ENCODE results near the gene FAM210A. TPM values are rescaled to one million over a fixed set of nuclear protein-coding genes. Genes with fewer than 3 reads are reported as not detected.

FAM210A gene
- polyA plus RNA-seq, 1 donor (not counting 4 experiments of a cell fraction or from before 2014, with no cell fraction given) = 31.7 TPM

DNA sequence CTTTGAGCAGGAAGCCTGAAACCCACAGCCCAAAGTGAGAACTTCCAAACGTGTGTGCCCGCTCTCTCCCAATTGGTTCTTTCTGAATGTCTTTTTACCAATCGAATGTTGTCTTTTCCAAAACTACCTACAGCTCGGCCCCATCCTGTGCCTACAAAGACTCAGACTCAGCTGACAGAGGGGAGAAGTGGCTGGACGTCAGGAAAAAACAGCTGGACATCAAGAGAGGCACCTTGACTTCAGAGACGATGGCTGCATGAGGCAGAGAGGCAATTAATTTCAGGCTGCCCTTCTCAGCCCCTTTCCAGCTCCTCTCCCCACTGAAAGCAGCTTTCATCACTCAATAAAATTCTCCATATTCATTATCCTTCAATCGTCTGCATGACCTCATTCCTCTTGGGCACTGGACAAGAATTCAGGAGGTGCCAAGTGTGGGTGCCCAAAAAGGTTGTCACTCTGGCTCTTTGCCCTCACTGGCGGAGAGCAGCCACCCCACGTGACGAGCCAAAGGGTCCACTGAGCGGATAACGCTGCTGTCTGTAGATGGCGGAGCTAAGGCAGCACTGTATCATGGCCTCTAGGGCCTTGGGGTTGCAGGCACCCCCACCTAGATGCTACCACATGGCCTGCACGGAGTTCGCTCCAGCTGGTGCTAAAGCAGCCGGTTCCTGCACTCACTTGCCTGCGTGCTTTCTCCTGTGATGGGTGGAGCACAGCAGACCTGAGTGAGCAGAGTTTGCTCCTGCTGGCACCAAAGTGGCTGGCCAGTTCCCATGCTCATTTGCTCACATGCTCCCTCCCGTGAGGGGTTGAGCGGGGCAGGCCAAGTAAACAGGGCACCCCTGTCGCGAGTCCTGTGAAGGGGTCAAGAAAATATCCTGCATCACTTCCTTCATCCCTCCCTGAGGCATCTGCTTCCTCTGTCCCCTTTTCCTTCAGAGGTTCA lies 37.9 kb downstream of the FAM210A start:
- H3K4me2 ChIP-seq (ENCODE audit: control insufficient read depth, extremely low read depth, insufficient read depth, low read depth, low read length) = no peak overlapping the region
- TF ChIP-seq EZH2 (IDR thresholded peaks at IDR 0.05; ENCODE audit: low read length) = no peak
- TF ChIP-seq, protein P1, sequence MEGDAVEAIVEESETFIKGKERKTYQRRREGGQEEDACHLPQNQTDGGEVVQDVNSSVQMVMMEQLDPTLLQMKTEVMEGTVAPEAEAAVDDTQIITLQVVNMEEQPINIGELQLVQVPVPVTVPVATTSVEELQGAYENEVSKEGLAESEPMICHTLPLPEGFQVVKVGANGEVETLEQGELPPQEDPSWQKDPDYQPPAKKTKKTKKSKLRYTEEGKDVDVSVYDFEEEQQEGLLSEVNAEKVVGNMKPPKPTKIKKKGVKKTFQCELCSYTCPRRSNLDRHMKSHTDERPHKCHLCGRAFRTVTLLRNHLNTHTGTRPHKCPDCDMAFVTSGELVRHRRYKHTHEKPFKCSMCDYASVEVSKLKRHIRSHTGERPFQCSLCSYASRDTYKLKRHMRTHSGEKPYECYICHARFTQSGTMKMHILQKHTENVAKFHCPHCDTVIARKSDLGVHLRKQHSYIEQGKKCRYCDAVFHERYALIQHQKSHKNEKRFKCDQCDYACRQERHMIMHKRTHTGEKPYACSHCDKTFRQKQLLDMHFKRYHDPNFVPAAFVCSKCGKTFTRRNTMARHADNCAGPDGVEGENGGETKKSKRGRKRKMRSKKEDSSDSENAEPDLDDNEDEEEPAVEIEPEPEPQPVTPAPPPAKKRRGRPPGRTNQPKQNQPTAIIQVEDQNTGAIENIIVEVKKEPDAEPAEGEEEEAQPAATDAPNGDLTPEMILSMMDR (optimal IDR thresholded peaks at IDR 0.05 in 1 of 3, IDR thresholded peaks at IDR 0.05 in 1 of 3, conservative IDR thresholded peaks at IDR 0.05 in 1 of 3; ENCODE audit: extremely low read depth in 1 of 3, insufficient read depth in 2 of 3, low read length in 3 of 3) = no peak
- FAIRE-seq = no peak
- dilution Hi-C loops (cut with MboI; ENCODE audit: extremely low pct_ligation_motif_present, low sequenced_read_pairs) = no loop called here
- peaks cover 71% of the 10 kb centered on the region for H3K79me2 ChIP-seq (ENCODE audit: control insufficient read depth, insufficient read depth, low read length)
- no peak overlapping the region for H3K27ac ChIP-seq (ENCODE audit: control insufficient read depth, insufficient read depth, low read length)
- no peak overlapping the region for H2AFZ ChIP-seq (ENCODE audit: control insufficient read depth, low read length)
- no peak overlapping the region for H3K9ac ChIP-seq (ENCODE audit: control insufficient read depth, extremely low read depth, insufficient read depth, low read length)
- no peaks in the 10 kb centered on the region for H3K27me3 ChIP-seq (ENCODE audit: control insufficient read depth, extremely low read depth, insufficient read depth, low read length)
- no peaks in the 10 kb centered on the region for H3K9me1 ChIP-seq (ENCODE audit: control insufficient read depth, extremely low read depth, insufficient read depth, low read length)
- H3K4me1 ChIP-seq (ENCODE audit: control insufficient read depth, extremely low read depth, insufficient read depth, low read length) = no peaks in the 10 kb centered on the region
- no peak for DNase-seq (ENCODE audit: low read depth, low spot score)
- H3K9me3 ChIP-seq (ENCODE audit: control insufficient read depth, low read depth, low read length) = no peaks in the 10 kb centered on the region
- no peak overlapping the region for H3K4me3 ChIP-seq (ENCODE audit: control insufficient read depth in 2 of 3, extremely low read depth in 1 of 3, insufficient read depth in 2 of 3, low read depth in 1 of 3, low read length in 3 of 3)
- H3K36me3 ChIP-seq (ENCODE audit: control insufficient read depth in 2 of 2, extremely low read depth in 1 of 2, insufficient read depth in 2 of 2, low read length in 2 of 2) = peaks cover 0 to 5% of the 10 kb centered on the region in 2 experiments
- no peaks in the 10 kb centered on the region for H4K20me1 ChIP-seq (ENCODE audit: control insufficient read depth, extremely low read depth, insufficient read depth, low read length)

DNA sequence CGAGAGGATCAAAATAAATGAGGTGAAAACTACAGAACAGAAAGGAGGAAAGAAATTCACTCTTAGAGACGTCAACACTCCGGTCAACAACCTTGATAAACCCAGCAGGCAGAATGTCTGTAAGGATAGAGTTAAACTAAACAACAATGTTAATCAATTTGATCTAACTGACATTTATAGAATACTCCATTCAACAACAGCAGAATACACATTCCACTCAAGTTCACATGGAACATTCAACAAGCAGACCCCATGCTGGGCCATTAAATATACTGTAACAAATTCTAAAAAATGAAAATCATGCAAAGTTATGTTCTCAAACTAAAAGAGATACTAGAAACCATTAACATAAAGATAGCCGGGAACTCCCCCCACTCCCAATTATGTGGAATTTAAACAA lies 41.8 kb downstream of the FAM210A start:
- Histone ChIP-seq H4K20me1 (ENCODE audit: control insufficient read depth, extremely low read depth, insufficient read depth, low read length) (no peaks in the 10 kb centered on the region), H3K4me3 (ENCODE audit: control insufficient read depth in 2 of 3, extremely low read depth in 1 of 3, insufficient read depth in 2 of 3, low read depth in 1 of 3, low read length in 3 of 3) (no peak overlapping the region), H3K79me2 (ENCODE audit: control insufficient read depth, insufficient read depth, low read length) (peaks cover 80% of the 10 kb centered on the region), H3K36me3 (ENCODE audit: control insufficient read depth in 2 of 2, extremely low read depth in 1 of 2, insufficient read depth in 2 of 2, low read length in 2 of 2) (peaks cover 3 to 17% of the 10 kb centered on the region in 2 experiments), H3K9ac (ENCODE audit: control insufficient read depth, extremely low read depth, insufficient read depth, low read length) (no peak overlapping the region), H3K9me3 (ENCODE audit: control insufficient read depth, low read depth, low read length) (no peaks in the 10 kb centered on the region), H2AFZ (ENCODE audit: control insufficient read depth, low read length) (no peak overlapping the region), H3K9me1 (ENCODE audit: control insufficient read depth, extremely low read depth, insufficient read depth, low read length) (no peaks in the 10 kb centered on the region), H3K4me1 (ENCODE audit: control insufficient read depth, extremely low read depth, insufficient read depth, low read length) (no peaks in the 10 kb centered on the region), H3K27me3 (ENCODE audit: control insufficient read depth, extremely low read depth, insufficient read depth, low read length) (no peaks in the 10 kb centered on the region), H3K4me2 (ENCODE audit: control insufficient read depth, extremely low read depth, insufficient read depth, low read depth, low read length) (no peak overlapping the region), H3K27ac (ENCODE audit: control insufficient read depth, insufficient read depth, low read length) (no peak overlapping the region)
- FAIRE-seq (no peak), DNase-seq (ENCODE audit: low read depth, low spot score) (no peak)
- TF ChIP-seq EZH2 (IDR thresholded peaks at IDR 0.05; ENCODE audit: low read length) = no peak
- TF ChIP-seq, protein P1 (optimal IDR thresholded peaks at IDR 0.05 in 1 of 3, IDR thresholded peaks at IDR 0.05 in 1 of 3, conservative IDR thresholded peaks at IDR 0.05 in 1 of 3; ENCODE audit: extremely low read depth in 1 of 3, insufficient read depth in 2 of 3, low read length in 3 of 3) = no peak
- dilution Hi-C loops (cut with MboI; ENCODE audit: extremely low pct_ligation_motif_present, low sequenced_read_pairs) = no loop called here

All from keratinocyte (primary cell).